GM12874 (cell line): ENCODE measurements around the gene MRPL58.

Source experiments
- CTCF ChIP-seq: IDR thresholded peaks from 2 replicates; pipeline ENCODE4 v1.5.1; 2011; ENCODE audit warnings: low read depth, mild to moderate bottlenecking, control low read depth, low read length, moderate library complexity; ENCODE audit not compliant: insufficient read depth

Gene MRPL58

GRCh38 chr17:75031972-75032719 is 19.7 kb downstream of the MRPL58 start:
- no peak for TF ChIP-seq CTCF

- no peak for TF ChIP-seq CTCF
These were observed 20.3 kb downstream of the MRPL58 start for GRCh38 chr17:75032720-75033280.

- no peak for TF ChIP-seq CTCF
These were observed 21.1 kb downstream of the MRPL58 start for GRCh38 chr17:75033346-75034235.

- no peak for TF ChIP-seq CTCF
These were observed 21.9 kb downstream of the MRPL58 start for GRCh38 chr17:75034236-75034908.

GRCh38 chr17:75036643-75037268 is 24.3 kb downstream of the MRPL58 start:
- no peak for TF ChIP-seq CTCF

GRCh38 chr17:75039238-75039637 is 26.8 kb downstream of the MRPL58 start:
- TF ChIP-seq CTCF: no peak
